Karpas-422 (cell line): Measurements from ENCODE around the gene AKT3. TPM values are rescaled to one million over a fixed set of nuclear protein-coding genes. Genes with fewer than 3 reads are reported as not detected.
"Not testable (repeated sequence)": the region's sequence is repeated elsewhere in the genome, so short reads cannot be mapped to it uniquely, and the experiment has no call there.

Experiments used
- DNase-seq: peaks from one replicate; pipeline ENCODE4 v3.0.0-alpha.2; 2015
- H2AFZ ChIP-seq: fragments of 200-600 bp; sonication (generic); 2 replicates; pipeline ENCODE4 v1.6.1; 2014; ENCODE audit warnings: antibody characterized with exemption, low read length, mixed read lengths
- H3K27ac ChIP-seq: fragments of 200-600 bp; sonication (generic); 2 replicates; pipeline ENCODE4 v1.5.1; 2014; ENCODE audit warnings: mild to moderate bottlenecking, low read length, moderate library complexity
- H3K27me3 ChIP-seq: fragments of 200-600 bp; sonication (generic); 2 replicates; pipeline ENCODE4 v1.6.1; 2014; ENCODE audit warnings: low read length, mixed read lengths
- H3K36me3 ChIP-seq: fragments of 200-600 bp; sonication (generic); 2 replicates; pipeline ENCODE4 v1.6.1; 2014; ENCODE audit warnings: low read length, mixed read lengths; ENCODE audit not compliant: insufficient read depth
- H3K4me1 ChIP-seq: fragments of 200-600 bp; sonication (generic); 2 replicates; pipeline ENCODE4 v1.6.1; 2014; ENCODE audit warnings: mild to moderate bottlenecking, low read length, mixed read lengths
- H3K4me2 ChIP-seq: fragments of 200-600 bp; sonication (generic); 2 replicates; pipeline ENCODE4 v1.6.1; 2014; ENCODE audit warnings: low read length, low read depth, mild to moderate bottlenecking; ENCODE audit not compliant: poor library complexity, severe bottlenecking
- H3K4me3 ChIP-seq: fragments of 200-600 bp; sonication (generic); 2 replicates; pipeline ENCODE4 v1.5.1; 2014; ENCODE audit warnings: mild to moderate bottlenecking, antibody characterized with exemption, low read length, mixed read lengths
- H3K79me2 ChIP-seq: fragments of 200-600 bp; sonication (generic); 2 replicates; pipeline ENCODE4 v1.6.1; 2014; ENCODE audit warnings: mild to moderate bottlenecking, low read length, mixed read lengths
- H3K9ac ChIP-seq: fragments of 200-600 bp; sonication (generic); 2 replicates; pipeline ENCODE4 v1.6.0; 2014; ENCODE audit warnings: low read length
- H3K9me2 ChIP-seq: fragments of 200-600 bp; sonication (generic), shearing (Covaris generic); replicated peaks from 2 replicates; pipeline ENCODE4 v1.6.0; 2014; ENCODE audit warnings: mild to moderate bottlenecking, low read length, moderate library complexity; ENCODE audit not compliant: insufficient read depth
- H3K9me3 ChIP-seq: fragments of 300-700, 200-600 bp; sonication (generic); 2 replicates; pipeline ENCODE4 v1.6.1; 2014; ENCODE audit warnings: low read length, mixed read lengths
- H4K20me1 ChIP-seq: fragments of 200-600 bp; sonication (generic); 2 replicates; pipeline ENCODE4 v1.6.1; 2014; ENCODE audit warnings: mild to moderate bottlenecking, antibody characterized with exemption, low read length, low read depth; ENCODE audit not compliant: insufficient read depth
- total RNA-seq: library from RNA; depleted of rRNA; stranded (reverse); fragments of >200 nt; shearing (Covaris generic); gene quantifications from 2 replicates; pipeline ENCODE4 v1.2.3, GENCODE V29; 2014; ENCODE audit warnings: low replicate concordance

AKT3 gene
- total RNA-seq, 1 experiment from 2014 or later = 0.11 TPM

GRCh38 chr1:243877058-243877457 is 27.0 kb upstream of the AKT3 start:
- not testable (repeated sequence) for H4K20me1 ChIP-seq, H3K4me3 ChIP-seq, H3K27ac ChIP-seq, DNase-seq, H3K36me3 ChIP-seq, H3K4me1 ChIP-seq, H2AFZ ChIP-seq, H3K9me3 ChIP-seq, H3K9me2 ChIP-seq, H3K4me2 ChIP-seq, H3K9ac ChIP-seq, H3K79me2 ChIP-seq, H3K27me3 ChIP-seq

DNA sequence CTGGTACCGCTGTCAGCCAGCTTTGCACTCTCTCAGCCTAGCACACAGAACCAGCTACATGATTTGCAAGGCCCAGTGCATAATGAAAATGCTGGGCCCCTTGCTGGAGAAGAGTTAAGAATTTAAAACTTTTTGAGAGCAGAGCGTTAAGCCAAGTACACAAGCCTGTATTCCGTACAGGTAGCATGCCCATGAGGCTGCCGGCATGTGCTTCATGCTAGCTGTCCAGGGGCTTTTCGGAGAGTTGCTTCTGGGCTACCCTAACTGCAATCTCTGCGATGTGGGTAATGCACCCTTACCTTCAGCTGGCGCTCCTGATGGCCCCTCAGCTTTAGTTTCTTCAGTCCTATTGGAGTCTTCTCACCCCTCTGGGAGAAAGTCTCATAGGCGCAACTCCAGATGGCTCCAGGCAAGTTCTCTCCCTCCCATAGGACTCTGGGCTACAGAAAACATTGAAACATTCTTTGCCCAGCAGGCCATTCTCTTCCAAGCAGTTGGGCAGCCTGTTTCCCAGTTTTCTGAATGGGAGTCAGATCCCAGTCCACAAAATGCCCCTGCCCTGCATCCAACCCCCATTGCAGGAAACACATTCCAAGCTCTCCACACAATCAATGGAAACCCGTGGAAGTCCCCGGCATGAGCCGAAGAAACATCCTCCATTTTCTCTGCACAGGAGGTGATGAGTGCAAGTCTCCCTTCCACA is 5.7 kb upstream of the AKT3 start:
- Histone ChIP-seq H3K79me2 (no peaks in the 10 kb centered on the region), H3K4me3 (no peak overlapping the region), H3K9me3 (no peaks in the 10 kb centered on the region), H3K4me1 (peaks cover 6% of the 10 kb centered on the region), H2AFZ (no peak overlapping the region), H3K36me3 (no peaks in the 10 kb centered on the region), H3K27me3 (no peaks in the 10 kb centered on the region), H3K9ac (no peak overlapping the region), H3K9me2 (no peaks in the 10 kb centered on the region), H4K20me1 (no peaks in the 10 kb centered on the region), H3K27ac (no peak overlapping the region), H3K4me2 (no peak overlapping the region)
- no peak for DNase-seq

DNA sequence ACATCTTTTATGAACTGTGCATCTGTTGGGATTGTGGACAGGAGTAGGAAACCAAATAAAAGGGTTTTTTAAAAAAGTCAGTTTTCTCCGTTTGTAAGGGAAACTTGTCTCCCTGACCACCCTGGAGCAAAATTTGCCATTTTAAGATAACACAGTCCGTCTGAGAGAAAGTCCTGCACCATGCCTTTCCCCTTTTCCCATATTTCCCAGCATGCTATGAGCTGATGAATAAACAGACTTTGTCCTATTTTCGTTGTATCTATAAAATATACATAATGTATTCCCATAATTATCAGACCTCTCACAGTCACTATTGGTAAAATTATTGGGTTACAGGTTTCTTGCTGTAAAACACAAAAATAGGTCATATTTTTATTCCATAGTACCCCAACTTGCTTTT is 1.7 kb upstream of the AKT3 start:
- DNase-seq = no peak
- H3K9me2 ChIP-seq = no peaks in the 10 kb centered on the region
- H3K36me3 ChIP-seq = no peaks in the 10 kb centered on the region
- H3K9me3 ChIP-seq = no peaks in the 10 kb centered on the region
- no peaks in the 10 kb centered on the region for H4K20me1 ChIP-seq
- H3K27ac ChIP-seq = no peak overlapping the region
- H3K9ac ChIP-seq = no peak overlapping the region
- H3K4me2 ChIP-seq = no peak overlapping the region
- H3K4me1 ChIP-seq = peaks cover 10% of the 10 kb centered on the region
- no peaks in the 10 kb centered on the region for H3K27me3 ChIP-seq
- H2AFZ ChIP-seq = no peak overlapping the region
- H3K79me2 ChIP-seq = no peaks in the 10 kb centered on the region
- no peak overlapping the region for H3K4me3 ChIP-seq

- H3K9me3 ChIP-seq = no peaks in the 10 kb centered on the region
- H3K4me2 ChIP-seq = peak overlapping the region; percentile 82
- H3K9ac ChIP-seq = peak overlapping the region; percentile 64
- DNase-seq = no peak
- no peaks in the 10 kb centered on the region for H3K27me3 ChIP-seq
- H3K79me2 ChIP-seq = no peaks in the 10 kb centered on the region
- peak overlapping the region; percentile 72 for H2AFZ ChIP-seq
- no peaks in the 10 kb centered on the region for H3K9me2 ChIP-seq
- peaks cover 10% of the 10 kb centered on the region for H3K4me1 ChIP-seq
- H3K27ac ChIP-seq = no peak overlapping the region
- H3K36me3 ChIP-seq = no peaks in the 10 kb centered on the region
- H3K4me3 ChIP-seq = peak overlapping the region; percentile 64
- H4K20me1 ChIP-seq = no peaks in the 10 kb centered on the region
These were observed 1.3 kb upstream of the AKT3 start for GRCh38 chr1:243851257-243851756.

GRCh38 chr1:243850452-243851256 is 611 bp upstream of the AKT3 start:
- Histone ChIP-seq H3K4me2 (peak overlapping the region; percentile 82), H3K4me3 (peak overlapping the region; percentile 64), H3K27ac (no peak overlapping the region), H3K4me1 (peaks cover 10% of the 10 kb centered on the region), H3K9me3 (no peaks in the 10 kb centered on the region), H3K9me2 (no peaks in the 10 kb centered on the region), H3K9ac (peak overlapping the region; percentile 64), H2AFZ (peak overlapping the region; percentile 72), H4K20me1 (no peaks in the 10 kb centered on the region), H3K27me3 (no peaks in the 10 kb centered on the region), H3K36me3 (no peaks in the 10 kb centered on the region), H3K79me2 (no peaks in the 10 kb centered on the region)
- DNase-seq = peak; percentile 56

GRCh38 chr1:243849421-243850201 is 432 bp downstream of the AKT3 start:
- no peak for DNase-seq
- Histone ChIP-seq H3K36me3 (no peaks in the 10 kb centered on the region), H3K9me2 (no peaks in the 10 kb centered on the region), H3K4me1 (peaks cover 10% of the 10 kb centered on the region), H2AFZ (no peak overlapping the region), H3K4me3 (no peak overlapping the region), H4K20me1 (no peaks in the 10 kb centered on the region), H3K4me2 (peak overlapping the region; percentile 82), H3K9me3 (no peaks in the 10 kb centered on the region), H3K79me2 (no peaks in the 10 kb centered on the region), H3K27ac (no peak overlapping the region), H3K9ac (no peak overlapping the region), H3K27me3 (no peaks in the 10 kb centered on the region)

GRCh38 chr1:243848858-243849420 is 1.1 kb downstream of the AKT3 start:
- Histone ChIP-seq H3K27me3 (no peaks in the 10 kb centered on the region), H3K9me3 (no peaks in the 10 kb centered on the region), H3K79me2 (no peaks in the 10 kb centered on the region), H3K9ac (no peak overlapping the region), H2AFZ (no peak overlapping the region), H3K4me1 (peaks cover 10% of the 10 kb centered on the region), H4K20me1 (no peaks in the 10 kb centered on the region), H3K9me2 (no peaks in the 10 kb centered on the region), H3K36me3 (no peaks in the 10 kb centered on the region), H3K4me3 (no peak overlapping the region), H3K4me2 (no peak overlapping the region), H3K27ac (no peak overlapping the region)
- DNase-seq = no peak
